HepG2 (cell line): ENCODE measurements around the gene ATP8A1. TPM values are rescaled to one million over a fixed set of nuclear protein-coding genes. Genes with fewer than 3 reads are reported as not detected.

Source experiments
- BRCA1 ChIP-seq: sonication (generic); formaldehyde crosslinking; IDR thresholded peaks from 2 replicates; pipeline ENCODE4 v1.4.0; 2020; ENCODE audit warnings: missing genetic modification reagents
- BRD4 ChIP-seq: sonication (generic); formaldehyde crosslinking; IDR thresholded peaks from 2 replicates; pipeline ENCODE4 v1.4.0; 2020; ENCODE audit warnings: missing genetic modification reagents
- EHMT2 ChIP-seq: fragments of 200-600 bp; sonication (generic); IDR thresholded peaks from 2 replicates; pipeline ENCODE4 v1.7.0; 2017; ENCODE audit warnings: antibody characterized with exemption, low read depth, low read length, borderline replicate concordance
- FOXC1 ChIP-seq: sonication (generic); formaldehyde crosslinking; IDR thresholded peaks from 2 replicates; pipeline ENCODE4 v1.8.0; 2022; ENCODE audit warnings: mild to moderate bottlenecking, missing genetic modification reagents, borderline replicate concordance
- HCFC1 ChIP-seq: fragments of 150-350 bp; IDR thresholded peaks from 2 replicates; pipeline ENCODE4 v1.6.1; 2014; ENCODE audit warnings: low read depth, low read length
- HDAC1 ChIP-seq: sonication (generic); formaldehyde crosslinking; IDR thresholded peaks from 2 replicates; pipeline ENCODE4 v1.5.1; 2020; ENCODE audit warnings: mild to moderate bottlenecking, missing genetic modification reagents
- IKZF5 ChIP-seq: IDR thresholded peaks from 2 replicates; pipeline ENCODE4 v1.6.1; 2018; ENCODE audit warnings: missing genetic modification reagents, mild to moderate bottlenecking, missing compliant biosample characterization
- MTF1 ChIP-seq: sonication (generic); formaldehyde crosslinking; IDR thresholded peaks from 2 replicates; pipeline ENCODE4 v1.5.0; 2020; ENCODE audit warnings: missing genetic modification reagents
- NCOR1 ChIP-seq: fragments of 200-600 bp; sonication (generic); IDR thresholded peaks from 2 replicates; pipeline ENCODE4 v1.7.0; 2017; ENCODE audit warnings: antibody characterized with exemption, low read length, borderline replicate concordance
- PAF1 ChIP-seq: IDR thresholded peaks from 2 replicates; pipeline ENCODE4 v1.6.1; 2016; ENCODE audit warnings: missing genetic modification reagents, missing compliant biosample characterization
- PAXIP1 ChIP-seq: sonication (generic); formaldehyde crosslinking; conservative IDR thresholded peaks from 2 replicates; pipeline ENCODE4 v1.4.0; 2020; ENCODE audit warnings: mild to moderate bottlenecking, missing genetic modification reagents, moderate library complexity
- POLR2AphosphoS2 ChIP-seq: IDR thresholded peaks from 2 replicates; pipeline ENCODE4 v1.6.1; 2011; ENCODE audit warnings: low read depth, low read length, improper control_type of control experiment
- PRDM10 ChIP-seq: sonication (generic); formaldehyde crosslinking; IDR thresholded peaks from 2 replicates; pipeline ENCODE4 v1.4.0; 2020; ENCODE audit warnings: low read depth, missing genetic modification reagents
- SETDB1 ChIP-seq: sonication (generic); formaldehyde crosslinking; IDR thresholded peaks from 2 replicates; pipeline ENCODE4 v1.5.1; 2020; ENCODE audit warnings: missing genetic modification reagents, mild to moderate bottlenecking, borderline replicate concordance
- SP1 ChIP-seq, 2 experiments: fragments of 450-650 bp in 1 of 2; sonication (generic) in 1 of 2; formaldehyde crosslinking in 1 of 2; IDR thresholded peaks; 2 replicates each; pipeline versions ENCODE4 v1.4.0 to v1.6.1; 2016 to 2020; ENCODE audit warnings: missing genetic modification reagents in 1 of 2
- TCF7L2 ChIP-seq: IDR thresholded peaks from 2 replicates; pipeline ENCODE4 v1.6.1; 2011; ENCODE audit warnings: mild to moderate bottlenecking, low read depth, low read length, moderate library complexity
- TMF1 ChIP-seq: sonication (generic); formaldehyde crosslinking; IDR thresholded peaks from 2 replicates; pipeline ENCODE4 v1.8.1; 2022; ENCODE audit warnings: low read depth, missing genetic modification reagents
- ZFP36L2 ChIP-seq: sonication (generic); formaldehyde crosslinking; IDR thresholded peaks from 2 replicates; pipeline ENCODE4 v1.4.0; 2020; ENCODE audit warnings: missing genetic modification reagents
- ZIK1 ChIP-seq: sonication (generic); formaldehyde crosslinking; IDR thresholded peaks from 2 replicates; pipeline ENCODE4 v1.5.0; 2020; ENCODE audit warnings: mild to moderate bottlenecking, low read depth, missing genetic modification reagents, borderline replicate concordance
- polyA plus RNA-seq, 8 experiments: library from polyadenylated mRNA; depleted of rRNA in 3 of 8; stranded (reverse) in 7 of 8; unstranded in 1 of 8; fragments of >200 nt; fragmentation: Illumina TruSeq in 4 of 8; extraction: Trizol in 4 of 8; gene quantifications; 2 replicates each; pipeline versions ENCODE4 v1.2.1 to v1.2.3, GENCODE V29; 2011 to 2016; ENCODE audit warnings: low read depth in 4 of 8, missing spikeins in 1 of 8, mixed read lengths in 1 of 8; ENCODE audit not compliant: insufficient read depth in 1 of 8
- total RNA-seq, 5 experiments: library from RNA; depleted of rRNA; stranded (reverse); fragments of >200 nt; fragmentation: Illumina TruSeq; extraction: Trizol; gene quantifications; 2 replicates each; pipeline ENCODE4 v1.2.3, GENCODE V29; 2016; ENCODE audit warnings: low read depth in 1 of 5
- TF ChIP-seq, protein P1 (sequence below): sonication (generic); formaldehyde crosslinking; IDR thresholded peaks from 2 replicates; pipeline ENCODE4 v1.5.0; 2020; ENCODE audit warnings: missing genetic modification reagents

The ATP8A1 gene
- total and polyA plus RNA-seq, 2 of the 13 experiments (the other 11 are each of a cell fraction or from before 2014, with no cell fraction given): 1.7 to 6.2 TPM

DNA sequence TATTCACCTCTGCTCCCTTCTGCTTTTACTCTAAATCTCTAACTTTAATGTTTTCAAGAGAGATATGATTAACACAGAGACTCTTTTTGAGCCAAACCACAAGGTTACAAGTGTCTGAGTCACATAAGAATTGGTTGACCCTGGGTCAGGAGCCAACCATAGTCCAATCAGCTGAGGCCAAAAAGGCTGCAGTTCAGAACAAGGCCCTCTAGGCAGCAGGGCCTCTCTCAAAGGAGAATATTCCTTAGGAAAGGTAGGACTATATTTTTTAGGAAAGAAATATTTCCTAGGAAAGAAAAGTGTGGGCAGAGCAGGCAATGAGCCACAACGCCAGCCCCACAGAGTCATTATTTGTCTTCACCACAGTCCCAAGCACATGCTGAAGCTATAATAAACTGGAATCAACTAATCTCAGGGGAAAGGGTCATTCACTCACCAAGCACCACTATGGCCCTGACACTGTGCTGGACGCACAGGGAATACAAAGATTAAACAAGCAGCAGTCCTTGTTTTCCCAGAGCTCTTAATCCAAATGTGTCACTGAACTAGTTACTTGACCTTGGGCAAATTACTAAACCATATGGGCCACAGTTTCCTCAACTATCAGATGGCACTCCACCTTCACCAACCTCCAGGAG is 2.2 kb downstream of the ATP8A1 start (continued):
- TF ChIP-seq PAXIP1 (no peak), PRDM10 (0 out of 2 replicates have a peak, but pooled peaks have one; percentile 29), SETDB1 (CRISPR knock-in tag) (no peak), TMF1 (CRISPR knock-in tag) (no peak), PAF1 (CRISPR knock-in tag) (no peak), ZIK1 (CRISPR knock-in tag) (no peak), TCF7L2 (no peak), MTF1 (CRISPR knock-in tag) (no peak), FOXC1 (CRISPR knock-in tag) (no peak), POLR2AphosphoS2 (no peak), IKZF5 (CRISPR knock-in tag) (no peak), HDAC1 (no peak), NCOR1 (no peak), EHMT2 (no peak), SP1 (IDR thresholded peaks at IDR 0.05) (no peak), SP1 (CRISPR knock-in tag; IDR thresholded peaks at IDR 0.05) (no peak), BRD4 (CRISPR knock-in tag) (no peak), BRCA1 (CRISPR knock-in tag) (no peak), ZFP36L2 (CRISPR knock-in tag) (no peak), HCFC1 (no peak)
- TF ChIP-seq, protein P1, sequence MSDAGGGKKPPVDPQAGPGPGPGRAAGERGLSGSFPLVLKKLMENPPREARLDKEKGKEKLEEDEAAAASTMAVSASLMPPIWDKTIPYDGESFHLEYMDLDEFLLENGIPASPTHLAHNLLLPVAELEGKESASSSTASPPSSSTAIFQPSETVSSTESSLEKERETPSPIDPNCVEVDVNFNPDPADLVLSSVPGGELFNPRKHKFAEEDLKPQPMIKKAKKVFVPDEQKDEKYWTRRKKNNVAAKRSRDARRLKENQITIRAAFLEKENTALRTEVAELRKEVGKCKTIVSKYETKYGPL (CRISPR knock-in tag): no peak
